HG03095 (cell line): ENCODE results near the gene LTB4R2.
"Not testable (repeated sequence)": the region's sequence is repeated elsewhere in the genome, so short reads cannot be mapped to it uniquely, and the experiment has no call there.

Source experiments
- ATAC-seq: cut with Tn5 transposase; IDR thresholded peaks from one replicate; pipeline ENCODE4 v1.9.1; 2021; ENCODE audit warnings: moderate library complexity; ENCODE audit not compliant: unreplicated experiment

Gene LTB4R2

GRCh38 chr14:24338843-24339242, 28.9 kb downstream of the LTB4R2 start:
- ATAC-seq, result no peak

DNA sequence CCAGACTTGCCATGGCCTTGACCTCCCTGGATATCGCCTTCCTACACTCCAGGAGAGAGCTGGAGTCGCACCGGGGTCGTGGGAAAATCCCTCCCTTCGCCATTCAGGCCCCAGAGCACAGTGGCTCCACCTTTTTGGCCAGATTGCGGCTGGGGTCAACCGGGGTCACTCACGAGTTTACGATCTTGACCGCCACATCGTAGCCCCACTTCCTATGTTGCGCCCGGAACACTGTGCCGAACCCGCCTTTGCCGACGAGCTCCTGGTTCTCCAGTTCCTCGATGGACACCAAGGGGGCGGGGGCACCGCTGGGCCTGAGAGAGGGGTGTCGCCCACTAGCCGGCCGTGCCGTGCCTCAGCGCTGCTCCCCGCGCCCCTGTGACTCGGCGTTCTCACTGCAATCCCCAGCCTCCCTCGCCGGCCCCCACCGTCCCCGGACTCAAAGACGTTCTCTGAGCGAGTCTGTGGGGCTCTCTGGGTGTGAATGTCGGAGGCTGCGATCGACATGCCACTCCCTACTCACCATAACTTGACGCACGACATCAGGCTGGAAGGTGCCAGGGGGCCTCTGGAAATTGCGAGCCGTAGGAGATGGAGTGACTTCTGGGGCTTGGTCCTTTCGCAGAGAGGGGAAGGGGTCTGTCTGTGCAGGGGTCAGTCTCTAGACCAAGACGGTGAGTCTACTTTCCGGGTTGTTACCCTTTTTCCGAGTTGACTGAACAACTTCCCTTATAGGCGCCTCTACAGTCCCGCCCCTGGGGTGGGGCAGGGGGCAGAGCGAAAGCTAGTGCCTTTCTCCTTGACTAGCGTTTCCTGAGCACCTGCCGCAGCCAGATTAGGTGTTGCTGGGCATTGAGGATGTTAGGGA, 29.6 kb downstream of the LTB4R2 start, which contains the start of gene RIPK3:
RIPK3 (minus strand) TSS at position 708 of the 868 bp plus-strand sequence; CDS start at position 543, 165 bp downstream.
- peak; percentile 82 for ATAC-seq

DNA sequence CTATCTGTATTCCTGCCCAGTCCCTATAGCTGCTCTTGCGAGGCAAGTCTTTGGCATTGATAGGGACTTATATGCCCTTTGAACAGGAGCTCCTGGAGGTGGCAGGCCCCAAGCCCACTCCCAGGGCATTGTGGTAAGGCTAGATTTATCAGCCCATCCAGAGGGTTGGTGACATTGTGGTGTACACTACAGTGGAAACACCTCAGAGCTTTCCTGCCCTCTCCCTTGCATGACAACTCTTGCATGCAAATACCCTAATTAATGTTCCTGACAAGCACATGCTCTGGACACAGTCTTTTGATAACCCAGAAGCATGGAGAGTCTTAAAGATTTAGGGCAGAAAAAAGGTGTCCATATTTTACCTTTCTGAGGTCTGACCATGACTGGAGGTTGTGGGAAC, 30.7 kb downstream of the LTB4R2 start:
- ATAC-seq, result no peak

DNA sequence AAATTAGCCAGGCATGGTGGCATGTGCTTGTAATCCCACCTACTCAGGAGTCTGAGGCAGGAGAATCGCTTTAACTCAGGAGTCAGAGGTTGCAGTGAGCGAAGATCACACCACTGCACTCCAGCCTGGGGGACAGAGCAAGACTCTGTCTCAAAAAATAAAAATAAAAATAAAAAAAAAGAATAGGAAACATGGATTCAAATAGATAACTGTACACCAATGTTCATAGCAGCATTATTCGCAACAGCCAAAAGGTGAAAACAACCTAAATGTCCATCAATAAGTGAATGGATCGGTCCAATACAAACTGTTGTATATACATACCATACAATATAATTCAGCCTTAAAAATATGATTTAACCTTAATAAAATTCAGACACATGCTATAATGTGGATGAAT, 32.9 kb downstream of the LTB4R2 start:
- ATAC-seq, result no peak

GRCh38 chr14:24343795-24344660, 34.1 kb downstream of the LTB4R2 start:
- ATAC-seq, result no peak

GRCh38 chr14:24347134-24347533, 37.2 kb downstream of the LTB4R2 start:
- ATAC-seq, result no peak

- ATAC-seq, result no peak
Measured at GRCh38 chr14:24348186-24348585, 38.2 kb downstream of the LTB4R2 start.

DNA sequence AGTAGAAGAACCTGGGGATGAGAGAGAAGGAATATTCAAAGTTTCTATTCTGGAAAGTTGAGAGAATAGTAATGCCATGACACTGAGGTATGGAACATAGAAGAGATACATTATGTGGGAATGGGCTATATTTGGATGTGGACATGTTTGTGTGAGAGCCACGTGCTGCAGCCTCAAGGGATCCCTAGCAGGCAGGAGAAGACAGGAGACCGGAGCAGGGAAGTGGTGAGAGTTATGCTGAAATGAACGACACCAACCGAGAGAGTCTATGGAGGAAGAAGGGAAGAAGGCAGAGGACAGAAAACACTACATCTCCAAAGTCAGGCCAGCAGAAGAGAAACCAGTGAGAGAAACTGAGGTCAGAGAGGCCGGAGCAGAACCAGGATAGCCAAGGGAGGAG, 39.8 kb downstream of the LTB4R2 start:
- no peak for ATAC-seq

GRCh38 chr14:24351517-24351916, 41.6 kb downstream of the LTB4R2 start:
- no peak for ATAC-seq

GRCh38 chr14:24353559-24354481, 43.9 kb downstream of the LTB4R2 start:
- ATAC-seq, result no peak

DNA sequence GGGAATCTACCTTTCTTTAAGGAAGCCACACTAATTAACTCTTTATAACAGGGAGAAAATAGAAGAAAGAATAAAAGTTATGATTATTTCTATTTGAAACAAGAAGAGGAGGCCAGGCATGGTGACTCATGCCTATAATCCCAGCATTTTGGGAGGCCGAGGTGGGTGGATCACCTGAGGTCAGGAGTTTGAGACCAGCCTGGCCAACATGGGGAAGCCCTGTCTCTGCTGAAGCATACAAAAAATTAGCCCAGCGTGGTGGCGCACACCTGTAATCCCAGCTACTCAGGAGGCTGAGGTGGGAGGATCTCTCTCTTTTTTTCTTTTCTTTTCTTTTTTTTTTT, 44.5 kb downstream of the LTB4R2 start:
- ATAC-seq, result not testable (repeated sequence)

DNA sequence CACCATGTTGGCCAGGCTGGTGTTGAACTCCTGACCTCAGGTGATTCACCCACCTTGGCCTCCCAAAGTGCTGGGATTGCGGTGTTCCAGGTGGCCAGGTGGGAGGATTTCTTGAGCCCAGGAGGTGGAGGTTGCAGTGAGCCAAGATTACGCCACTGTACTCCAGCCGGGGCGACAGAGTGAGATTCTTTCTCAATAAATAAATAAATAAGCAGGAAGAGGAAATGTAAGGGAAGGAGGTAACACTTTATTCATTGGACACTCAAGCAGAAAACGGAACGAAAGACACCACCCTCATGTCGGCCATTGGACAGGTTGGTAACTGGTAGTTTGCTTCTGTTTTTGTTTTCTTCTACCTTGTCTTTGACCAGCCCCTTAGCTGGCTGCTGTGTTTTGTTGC, 45.1 kb downstream of the LTB4R2 start:
- no peak for ATAC-seq

DNA sequence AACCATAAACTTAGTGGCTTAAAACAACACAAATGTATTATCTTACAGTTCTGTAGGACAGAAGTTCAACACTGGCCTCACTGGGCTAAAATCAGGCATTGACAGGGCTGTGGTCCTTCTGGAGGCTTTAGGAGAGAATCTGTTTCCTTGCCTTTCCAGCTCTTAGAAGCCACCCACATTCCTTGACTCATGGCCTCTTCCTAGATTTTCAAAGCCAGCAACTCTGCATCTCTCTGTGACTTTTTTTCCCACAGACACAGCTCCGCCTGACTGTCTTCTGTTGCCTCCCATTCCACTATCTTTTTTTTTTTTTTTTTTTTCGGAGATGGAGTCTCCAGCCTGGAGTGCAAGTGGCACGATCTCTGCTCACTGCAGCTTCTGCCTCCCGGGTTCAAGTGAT, 46.3 kb downstream of the LTB4R2 start:
- ATAC-seq, result no peak

DNA sequence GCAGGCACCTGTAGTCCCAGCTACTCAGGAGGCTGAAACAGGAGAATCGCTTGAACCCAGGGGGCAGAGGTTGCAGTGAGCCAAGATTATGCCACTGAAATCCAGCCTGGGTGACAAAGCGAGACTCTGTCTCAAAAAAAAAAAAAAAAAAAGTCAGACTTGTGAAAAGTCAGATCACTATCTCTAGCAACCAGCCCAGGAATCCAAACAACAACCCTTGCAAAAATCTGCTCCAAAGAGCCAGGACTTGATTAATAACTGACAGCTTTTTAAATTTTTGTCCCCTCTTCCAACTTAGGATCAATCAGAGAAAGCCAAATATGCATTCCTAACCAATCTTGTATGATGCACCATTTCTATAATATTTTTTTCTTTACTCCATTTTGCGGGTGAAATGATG, 50.3 kb downstream of the LTB4R2 start:
- ATAC-seq, result no peak

- ATAC-seq, result no peak
Measured at GRCh38 chr14:24361326-24361725, 51.4 kb downstream of the LTB4R2 start.
